Trophoblast cell (in vitro differentiated cells and primary cell): ENCODE data around the gene CETP.

ENCODE experiments used
- DNase-seq, 2 donors: peaks; one replicate each; pipeline ENCODE4 v3.0.0-alpha.2; 2016
- H2AFZ ChIP-seq: 2 replicates; pipeline ENCODE4 v1.6.1; 2013; ENCODE audit warnings: low read length, moderate library complexity, mild to moderate bottlenecking; ENCODE audit not compliant: insufficient read depth, poor library complexity
- H2AK5ac ChIP-seq: 2 replicates; pipeline ENCODE4 v1.6.1; 2013; ENCODE audit warnings: mild to moderate bottlenecking, low read length
- H2BK120ac ChIP-seq: 2 replicates; pipeline ENCODE4 v1.6.1; 2013; ENCODE audit warnings: low read length, mild to moderate bottlenecking, moderate library complexity; ENCODE audit not compliant: insufficient read depth, poor library complexity
- H2BK12ac ChIP-seq: 2 replicates; pipeline ENCODE4 v1.6.1; 2013; ENCODE audit warnings: mild to moderate bottlenecking, low read length, moderate library complexity
- H2BK5ac ChIP-seq: 2 replicates; pipeline ENCODE4 v1.6.1; 2013; ENCODE audit warnings: low read length, low read depth, moderate library complexity, mild to moderate bottlenecking; ENCODE audit not compliant: poor library complexity
- H3K14ac ChIP-seq: 2 replicates; pipeline ENCODE4 v1.6.1; 2013; ENCODE audit warnings: mild to moderate bottlenecking, low read length
- H3K18ac ChIP-seq: 2 replicates; pipeline ENCODE4 v1.6.1; 2013; ENCODE audit warnings: mild to moderate bottlenecking, low read length
- H3K23ac ChIP-seq: 2 replicates; pipeline ENCODE4 v1.6.1; 2013; ENCODE audit warnings: low read length
- H3K27ac ChIP-seq: 2 replicates; pipeline ENCODE4 v1.5.1; 2013; ENCODE audit warnings: low read depth, mild to moderate bottlenecking, inconsistent platforms, low read length, moderate library complexity
- H3K27me3 ChIP-seq: 2 replicates; pipeline ENCODE4 v1.6.1; 2013; ENCODE audit warnings: inconsistent platforms, mild to moderate bottlenecking, low read length, moderate library complexity; ENCODE audit not compliant: insufficient read depth
- H3K36me3 ChIP-seq, 2 experiments: 1 replicate in 1 of 2; 2 replicates in 1 of 2; pipeline ENCODE4 v1.6.1; 2013; ENCODE audit warnings: low read length in 2 of 2, mild to moderate bottlenecking in 2 of 2, moderate library complexity in 1 of 2; ENCODE audit not compliant: insufficient read depth in 2 of 2, control insufficient read depth in 1 of 2
- H3K4ac ChIP-seq: 2 replicates; pipeline ENCODE4 v1.6.1; 2013; ENCODE audit warnings: low read depth, mild to moderate bottlenecking, low read length, moderate library complexity
- H3K4me1 ChIP-seq, 2 experiments: 1 replicate in 1 of 2; 2 replicates in 1 of 2; pipeline ENCODE4 v1.6.1; 2013; ENCODE audit warnings: low read length in 2 of 2, mild to moderate bottlenecking in 2 of 2, moderate library complexity in 1 of 2; ENCODE audit not compliant: insufficient read depth in 2 of 2, control insufficient read depth in 1 of 2
- H3K4me2 ChIP-seq: 2 replicates; pipeline ENCODE4 v1.6.1; 2013; ENCODE audit warnings: inconsistent platforms, mild to moderate bottlenecking, low read length, moderate library complexity
- H3K4me3 ChIP-seq: 2 replicates; pipeline ENCODE4 v1.5.1; 2013; ENCODE audit warnings: mild to moderate bottlenecking, low read depth, low read length, inconsistent platforms
- H3K79me1 ChIP-seq: one replicate; pipeline ENCODE4 v1.6.1; 2013; ENCODE audit warnings: low read length
- H3K79me2 ChIP-seq: 2 replicates; pipeline ENCODE4 v1.6.1; 2013; ENCODE audit warnings: low read length, mild to moderate bottlenecking; ENCODE audit not compliant: control insufficient read depth, insufficient read depth, poor library complexity
- H3K9ac ChIP-seq: 2 replicates; pipeline ENCODE4 v1.6.1; 2013; ENCODE audit warnings: mild to moderate bottlenecking, low read length
- H3K9me3 ChIP-seq: 2 replicates; pipeline ENCODE4 v1.6.1; 2013; ENCODE audit warnings: low read depth, mild to moderate bottlenecking, control low read depth, inconsistent platforms, low read length; ENCODE audit not compliant: insufficient read depth
- H4K12ac ChIP-seq: 2 replicates; pipeline ENCODE4 v1.6.1; 2013; ENCODE audit warnings: low read depth, mild to moderate bottlenecking, low read length, moderate library complexity
- H4K8ac ChIP-seq: 2 replicates; pipeline ENCODE4 v1.6.1; 2013; ENCODE audit warnings: low read depth, mild to moderate bottlenecking, low read length, moderate library complexity
- H4K91ac ChIP-seq: one replicate; pipeline ENCODE4 v1.6.1; 2013; ENCODE audit warnings: low read depth, mild to moderate bottlenecking, low read length, moderate library complexity
- WGBS: extraction: QIAGEN DNeasy Blood & Tissue Kit; methylation state at CpG from one replicate; pipeline ENCODE4 v1.1.7; 2013; ENCODE audit warnings: missing lambda C conversion rate; ENCODE audit not compliant: insufficient read length, insufficient coverage; ENCODE audit errors: extremely low coverage; 5-methylcytosine and 5-hydroxymethylcytosine counted together

CETP gene

DNA sequence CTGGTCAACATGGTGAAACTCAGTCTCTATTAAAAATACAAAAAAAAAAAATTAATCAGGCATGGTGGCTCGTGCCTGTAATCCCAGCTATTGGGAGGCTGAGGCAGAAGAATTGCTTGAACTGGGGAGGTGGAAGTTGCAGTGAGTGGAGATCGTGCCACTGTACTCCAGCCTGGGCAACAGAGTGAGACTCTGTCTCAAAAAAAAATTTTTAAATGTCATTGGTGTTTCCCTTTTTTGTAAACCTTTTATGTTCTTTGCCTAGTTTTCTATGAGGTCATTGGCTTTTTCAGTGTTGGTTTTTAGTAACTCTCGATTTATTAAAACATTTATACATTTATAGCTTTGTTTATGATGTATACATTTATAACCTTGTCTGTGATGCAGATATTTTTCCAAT is 45.8 kb downstream of the CETP start:
- Histone ChIP-seq H3K14ac (no peak overlapping the region), H3K9ac (no peak overlapping the region), H3K4me2 (no peak overlapping the region), H2BK120ac (no peak overlapping the region), H3K4ac (no peak overlapping the region), H3K9me3 (no peaks in the 10 kb centered on the region), H4K12ac (no peak overlapping the region), H3K4me3 (no peak overlapping the region), H2BK5ac (no peak overlapping the region), H2AK5ac (no peak overlapping the region), H3K23ac (no peak overlapping the region), H3K18ac (no peak overlapping the region), H4K8ac (no peak overlapping the region), H2AFZ (no peak overlapping the region), H3K4me1 (no peaks in the 10 kb centered on the region), H3K27ac (no peak overlapping the region), H4K91ac (no peak overlapping the region), H2BK12ac (no peak overlapping the region), H3K36me3 (no peaks in the 10 kb centered on the region), H3K79me2 (no peaks in the 10 kb centered on the region), H3K27me3 (no peaks in the 10 kb centered on the region), H3K79me1 (no peaks in the 10 kb centered on the region)
- no CpG with 5 or more reads among the region's 3 CpGs for WGBS
- no peak for DNase-seq

DNA sequence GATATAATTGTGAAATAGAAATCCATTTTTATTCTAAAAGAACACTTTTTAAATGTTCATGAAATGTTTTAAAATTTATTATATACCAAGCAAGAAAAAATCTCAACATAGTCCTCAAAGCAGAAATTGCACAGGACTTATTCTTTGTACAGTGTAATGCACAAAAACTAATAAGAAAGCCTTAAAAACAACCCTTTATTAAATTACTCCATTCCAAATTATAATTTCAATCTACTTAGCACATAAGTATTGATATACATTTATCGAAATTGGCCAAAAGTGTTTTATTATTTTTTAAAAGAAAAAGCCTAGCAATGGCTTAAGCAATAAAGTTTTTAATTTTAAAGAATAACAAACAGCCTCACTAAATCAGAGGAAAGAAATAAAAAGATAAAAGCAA is 46.7 kb downstream of the CETP start:
- Histone ChIP-seq H4K12ac (no peak overlapping the region), H3K4me2 (no peak overlapping the region), H2BK120ac (no peak overlapping the region), H3K18ac (no peak overlapping the region), H4K8ac (no peak overlapping the region), H3K9ac (no peak overlapping the region), H3K36me3 (no peaks in the 10 kb centered on the region), H2AK5ac (no peak overlapping the region), H3K4ac (no peak overlapping the region), H2BK12ac (no peak overlapping the region), H2AFZ (no peak overlapping the region), H3K4me1 (no peaks in the 10 kb centered on the region), H3K79me1 (no peaks in the 10 kb centered on the region), H2BK5ac (no peak overlapping the region), H4K91ac (no peak overlapping the region), H3K9me3 (no peaks in the 10 kb centered on the region), H3K27ac (no peak overlapping the region), H3K79me2 (no peaks in the 10 kb centered on the region), H3K27me3 (no peaks in the 10 kb centered on the region), H3K14ac (no peak overlapping the region), H3K23ac (no peak overlapping the region), H3K4me3 (no peak overlapping the region)
- no peak for DNase-seq
- WGBS, result no CpG with 5 or more reads among the region's 1 CpG

DNA sequence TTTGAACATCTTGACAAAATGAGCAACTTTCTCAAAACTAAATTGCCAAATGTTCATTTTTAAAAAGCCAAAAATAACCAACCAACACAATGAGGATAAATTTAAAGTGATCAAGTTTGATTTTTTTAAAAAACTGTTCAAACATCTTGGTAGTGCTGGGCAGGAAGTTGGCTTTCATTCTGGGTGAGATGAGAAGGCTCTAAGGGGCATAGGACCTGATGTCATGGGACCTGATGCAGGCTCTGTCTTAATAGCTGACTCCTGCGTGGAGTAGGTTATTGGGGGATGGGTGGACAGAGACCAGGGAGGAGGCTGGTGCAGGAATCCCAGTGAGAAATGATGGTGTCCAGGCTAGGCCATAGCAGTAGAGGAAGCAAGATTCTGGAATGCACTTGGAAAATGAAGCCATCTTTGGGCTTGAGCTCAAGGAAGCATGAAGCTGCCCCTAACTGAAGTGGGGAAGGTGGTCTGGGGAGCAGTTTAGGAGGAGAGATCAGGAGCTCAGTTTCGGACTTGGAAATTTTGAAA is 48.0 kb downstream of the CETP start:
- Histone ChIP-seq H3K36me3 (no peaks in the 10 kb centered on the region), H3K4me3 (no peak overlapping the region), H3K18ac (no peak overlapping the region), H3K79me2 (no peaks in the 10 kb centered on the region), H3K79me1 (no peaks in the 10 kb centered on the region), H2AK5ac (no peak overlapping the region), H2BK12ac (no peak overlapping the region), H3K27me3 (no peaks in the 10 kb centered on the region), H3K4ac (no peak overlapping the region), H2BK5ac (no peak overlapping the region), H4K91ac (no peak overlapping the region), H3K9me3 (no peaks in the 10 kb centered on the region), H3K4me1 (no peaks in the 10 kb centered on the region), H4K12ac (no peak overlapping the region), H3K23ac (no peak overlapping the region), H3K14ac (no peak overlapping the region), H3K27ac (no peak overlapping the region), H2BK120ac (no peak overlapping the region), H3K9ac (no peak overlapping the region), H4K8ac (no peak overlapping the region), H3K4me2 (no peak overlapping the region), H2AFZ (no peak overlapping the region)
- no peak for DNase-seq
- WGBS, result no CpG with 5 or more reads among the region's 2 CpGs

GRCh38 chr16:57012353-57012752 is 50.6 kb downstream of the CETP start:
- Histone ChIP-seq H4K91ac (no peak overlapping the region), H3K9ac (no peak overlapping the region), H2AFZ (no peak overlapping the region), H3K9me3 (no peaks in the 10 kb centered on the region), H3K23ac (no peak overlapping the region), H3K4me2 (no peak overlapping the region), H3K18ac (no peak overlapping the region), H3K14ac (no peak overlapping the region), H2BK5ac (no peak overlapping the region), H3K4me3 (no peak overlapping the region), H2AK5ac (no peak overlapping the region), H3K36me3 (no peaks in the 10 kb centered on the region), H3K4me1 (no peaks in the 10 kb centered on the region), H3K27me3 (no peaks in the 10 kb centered on the region), H4K12ac (no peak overlapping the region), H3K79me1 (no peaks in the 10 kb centered on the region), H4K8ac (no peak overlapping the region), H2BK120ac (no peak overlapping the region), H3K79me2 (no peaks in the 10 kb centered on the region), H3K4ac (no peak overlapping the region), H2BK12ac (no peak overlapping the region), H3K27ac (no peak overlapping the region)
- no peak for DNase-seq
- WGBS, result no CpG with 5 or more reads among the region's 13 CpGs
